IMR-90 (cell line): Measurements from ENCODE around the gene MYD88. TPM values are rescaled to one million over a fixed set of nuclear protein-coding genes. Genes with fewer than 3 reads are reported as not detected.

Experiments
- ATAC-seq: fragments of 200-7000 bp; cut with Tn5 transposase; 2 replicates; pipeline ENCODE4 v1.9.1; 2020; ENCODE audit warnings: low read depth, mild to moderate bottlenecking, moderate library complexity
- BruUV-seq: library from RNA; stranded (reverse); fragments of 400-500 nt; replicated peaks from 2 replicates; lab custom pipeline; 2021; lab: Mats Ljungman, UMichigan
- CTCF ChIA-PET: fragments of 300-600 bp; formaldehyde crosslinking; extraction: SDS; loops from one replicate; lab custom pipeline; 2021; ENCODE audit warnings: antibody characterized with exemption; lab: Yijun Ruan, JAX
- POLR2A ChIA-PET: fragments of 300-600 bp; sonication (Branson Sonifier 250); formaldehyde crosslinking; loops from one replicate; lab custom pipeline; 2022; ENCODE audit warnings: antibody characterized with exemption; ENCODE audit not compliant: unreplicated experiment; lab: Charles Lee
- DNase-seq: peaks from one replicate; pipeline ENCODE4 v3.0.0; 2013
- H2AFZ ChIP-seq: replicated peaks from 2 replicates; pipeline ENCODE3; 2013; ENCODE audit warnings: low read length, mild to moderate bottlenecking; ENCODE audit not compliant: poor library complexity
- H2AK5ac ChIP-seq: 2 replicates; pipeline ENCODE4 v1.6.1; 2013; ENCODE audit warnings: low read depth, low read length, inconsistent platforms
- H2AK9ac ChIP-seq: replicated peaks from 2 replicates; pipeline ENCODE3; 2013; ENCODE audit warnings: mild to moderate bottlenecking, low read depth, low read length, moderate library complexity; ENCODE audit not compliant: poor library complexity
- H2BK120ac ChIP-seq: 2 replicates; pipeline ENCODE4 v1.6.1; 2013; ENCODE audit warnings: low read depth, low read length, inconsistent platforms
- H2BK15ac ChIP-seq: 3 replicates; pipeline ENCODE4 v1.6.1; 2013; ENCODE audit warnings: low read depth, low read length, inconsistent platforms
- H2BK20ac ChIP-seq: 2 replicates; pipeline ENCODE4 v1.6.1; 2013; ENCODE audit warnings: low read depth, mild to moderate bottlenecking, inconsistent platforms, low read length, moderate library complexity
- H2BK5ac ChIP-seq: 2 replicates; pipeline ENCODE4 v1.6.1; 2013; ENCODE audit warnings: mild to moderate bottlenecking, low read depth, low read length, inconsistent platforms; ENCODE audit not compliant: poor library complexity, severe bottlenecking
- H3K14ac ChIP-seq: replicated peaks from 2 replicates; pipeline ENCODE4 v1.6.1; 2013; ENCODE audit warnings: low read depth, low read length, inconsistent platforms
- H3K18ac ChIP-seq: 2 replicates; pipeline ENCODE4 v1.6.1; 2013; ENCODE audit warnings: low read depth, low read length, control low read depth
- H3K23ac ChIP-seq: 2 replicates; pipeline ENCODE4 v1.6.1; 2013; ENCODE audit warnings: low read depth, low read length, inconsistent platforms
- H3K27ac ChIP-seq: 2 replicates; pipeline ENCODE4 v1.5.1; 2013; ENCODE audit warnings: mild to moderate bottlenecking, control low read depth, low read length; ENCODE audit not compliant: insufficient read depth
- H3K27me3 ChIP-seq: 2 replicates; pipeline ENCODE4 v1.6.1; 2013; ENCODE audit warnings: low read length; ENCODE audit not compliant: control insufficient read depth, insufficient read depth
- H3K36me3 ChIP-seq: 2 replicates; pipeline ENCODE4 v1.6.1; 2013; ENCODE audit warnings: low read length, mixed read lengths; ENCODE audit not compliant: control insufficient read depth, insufficient read depth
- H3K4ac ChIP-seq: 2 replicates; pipeline ENCODE4 v1.6.1; 2013; ENCODE audit warnings: low read depth, low read length, inconsistent platforms
- H3K4me1 ChIP-seq: 2 replicates; pipeline ENCODE4 v1.6.1; 2013; ENCODE audit warnings: low read length, mixed read lengths; ENCODE audit not compliant: control insufficient read depth, insufficient read depth
- H3K4me2 ChIP-seq: 2 replicates; pipeline ENCODE4 v1.6.1; 2013; ENCODE audit warnings: low read depth, mild to moderate bottlenecking, control low read depth, low read length, moderate library complexity
- H3K4me3 ChIP-seq: 2 replicates; pipeline ENCODE4 v1.5.1; 2013; ENCODE audit warnings: low read depth, mild to moderate bottlenecking, control low read depth, low read length, moderate library complexity; ENCODE audit not compliant: insufficient read depth
- H3K56ac ChIP-seq: 2 replicates; pipeline ENCODE4 v1.6.1; 2013; ENCODE audit warnings: low read length, inconsistent platforms; ENCODE audit not compliant: insufficient read depth; ENCODE audit errors: extremely low read depth
- H3K79me1 ChIP-seq, 2 experiments: 2 replicates each; pipeline ENCODE4 v1.6.1; 2013; ENCODE audit warnings: low read length in 2 of 2, inconsistent platforms in 1 of 2, low read depth in 1 of 2
- H3K9ac ChIP-seq: 2 replicates; pipeline ENCODE4 v1.6.1; 2013; ENCODE audit warnings: low read depth, low read length, control low read depth
- H3K9me1 ChIP-seq: 2 replicates; pipeline ENCODE4 v1.6.1; 2013; ENCODE audit warnings: low read length, inconsistent platforms; ENCODE audit not compliant: insufficient read depth
- H3K9me3 ChIP-seq: 2 replicates; pipeline ENCODE4 v1.6.1; 2013; ENCODE audit warnings: low read length; ENCODE audit not compliant: control insufficient read depth, insufficient read depth
- H4K20me1 ChIP-seq: 2 replicates; pipeline ENCODE4 v1.6.1; 2013; ENCODE audit warnings: low read length, inconsistent platforms; ENCODE audit not compliant: insufficient read depth
- H4K5ac ChIP-seq: 2 replicates; pipeline ENCODE4 v1.6.1; 2013; ENCODE audit warnings: mild to moderate bottlenecking, low read depth, low read length, control low read depth
- H4K8ac ChIP-seq, 2 experiments: 2 replicates each; pipeline ENCODE4 v1.6.1; 2013; ENCODE audit warnings: low read depth in 2 of 2, low read length in 2 of 2, control low read depth in 1 of 2, inconsistent platforms in 1 of 2
- H4K91ac ChIP-seq: 2 replicates; pipeline ENCODE4 v1.6.1; 2013; ENCODE audit warnings: low read depth, low read length, inconsistent platforms; ENCODE audit not compliant: insufficient read depth
- MXI1 ChIP-seq: IDR thresholded peaks from 2 replicates; pipeline ENCODE4 v1.6.1; 2012; ENCODE audit warnings: low read depth, mild to moderate bottlenecking, low read length, moderate library complexity, borderline replicate concordance
- POLR2A ChIP-seq: IDR thresholded peaks from 2 replicates; pipeline ENCODE4 v1.6.1; 2012; ENCODE audit warnings: mild to moderate bottlenecking, low read depth, low read length
- RAD21 ChIP-seq: IDR thresholded peaks from 2 replicates; pipeline ENCODE4 v1.6.1; 2012; ENCODE audit warnings: low read length, improper control_type of control experiment
- SMC3 ChIP-seq: fragments of 150-350 bp; IDR thresholded peaks from 2 replicates; pipeline ENCODE4 v1.6.1; 2016; ENCODE audit warnings: low read depth, mild to moderate bottlenecking, antibody characterized with exemption, low read length, moderate library complexity
- WGBS, 2 experiments: methylation state at CpG; one replicate each; pipeline versions ENCODE4 v1.1.5 to v1.1.7; 2013; ENCODE audit warnings: missing lambda C conversion rate in 2 of 2; ENCODE audit not compliant: insufficient read length in 1 of 2; ENCODE audit errors: extremely low coverage in 2 of 2; 5-methylcytosine and 5-hydroxymethylcytosine counted together
- dilution Hi-C: fragments of 300-500 bp; cut with HindIII; formaldehyde crosslinking; loops from one replicate; pipeline ENCODE4 v1.14.3; 2018; ENCODE audit warnings: low sequenced_read_pairs; ENCODE audit not compliant: unreplicated experiment
- in situ Hi-C: fragments of 300-500 bp; cut with MboI; formaldehyde crosslinking; loops from 3 replicates; pipeline ENCODE4 v1.14.3; 2019; ENCODE audit warnings: low sequenced_read_pairs, inconsistent platforms, mixed read lengths
- intact Hi-C: fragments of 100-400 bp; cut with micrococcal nuclease; formaldehyde crosslinking; loops from 2 replicates; pipeline ENCODE4 v1.10.0; 2022
- polyA plus RNA-seq, 3 experiments: library from polyadenylated mRNA; depleted of rRNA; stranded (reverse); fragments of >200 nt; gene quantifications; 2 replicates each; pipeline ENCODE4 v1.2.3, GENCODE V29; 2012; ENCODE audit warnings: low replicate concordance in 1 of 3
- total RNA-seq: library from RNA; depleted of rRNA; stranded (reverse); fragments of >200 nt; gene quantifications from 2 replicates; pipeline ENCODE4 v1.2.3, GENCODE V29; 2012
- TF ChIP-seq, protein P1 (sequence below): fragments of 150-350 bp; IDR thresholded peaks from 2 replicates; pipeline ENCODE4 v1.6.1; 2016; ENCODE audit warnings: low read depth, mild to moderate bottlenecking, low read length, moderate library complexity, borderline replicate concordance
- TF ChIP-seq, protein P2 (sequence below): conservative IDR thresholded peaks from 2 replicates; pipeline ENCODE4 v1.5.1; 2012; ENCODE audit warnings: mild to moderate bottlenecking, low read depth, low read length, improper control_type of control experiment

MYD88 gene
- total and polyA plus RNA-seq, 2 of the 4 experiments (the other 2 are of a cell fraction): 9.3 to 39.8 TPM

DNA sequence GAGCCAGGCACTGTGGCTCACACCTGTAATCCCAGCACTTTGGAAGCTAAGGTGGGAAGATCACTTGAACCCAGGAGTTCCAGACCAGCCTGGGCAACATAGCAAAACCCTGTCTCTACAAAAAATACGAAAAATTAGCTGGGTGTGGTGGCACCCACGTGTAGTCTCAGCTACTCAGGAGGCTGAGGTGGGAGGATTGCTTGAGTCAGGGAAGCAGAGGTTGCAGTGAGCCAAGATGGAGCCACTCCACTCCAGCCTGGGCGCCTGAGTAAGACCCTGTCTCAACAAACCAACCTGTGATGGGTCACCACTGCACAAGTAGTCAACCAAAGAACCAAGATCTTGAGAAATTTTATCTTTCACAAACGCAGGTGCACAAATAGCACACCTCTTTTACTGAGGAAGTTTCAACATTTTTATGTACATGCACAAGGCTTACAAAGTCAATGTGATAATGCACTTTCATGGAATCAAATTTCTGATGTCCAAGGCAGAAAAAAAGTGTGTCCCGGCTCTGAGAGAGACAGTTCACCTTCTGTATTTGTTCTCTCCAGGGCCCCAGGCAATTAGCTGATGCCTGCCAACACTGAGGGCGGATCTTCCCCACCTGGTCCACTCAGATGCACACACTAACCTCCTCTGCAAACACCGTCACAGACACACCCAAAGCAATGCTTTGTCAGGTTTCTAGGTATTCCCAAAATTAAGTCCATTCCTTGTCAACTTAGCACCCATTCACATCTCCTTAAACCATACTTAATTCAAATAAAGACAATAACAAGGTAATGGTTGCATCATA lies 13.9 kb upstream of the MYD88 start:
- H2BK5ac ChIP-seq: no peak overlapping the region
- no peak overlapping the region for H2AFZ ChIP-seq
- H2BK20ac ChIP-seq: no peak overlapping the region
- H2AK5ac ChIP-seq: no peak overlapping the region
- TF ChIP-seq, protein P1, sequence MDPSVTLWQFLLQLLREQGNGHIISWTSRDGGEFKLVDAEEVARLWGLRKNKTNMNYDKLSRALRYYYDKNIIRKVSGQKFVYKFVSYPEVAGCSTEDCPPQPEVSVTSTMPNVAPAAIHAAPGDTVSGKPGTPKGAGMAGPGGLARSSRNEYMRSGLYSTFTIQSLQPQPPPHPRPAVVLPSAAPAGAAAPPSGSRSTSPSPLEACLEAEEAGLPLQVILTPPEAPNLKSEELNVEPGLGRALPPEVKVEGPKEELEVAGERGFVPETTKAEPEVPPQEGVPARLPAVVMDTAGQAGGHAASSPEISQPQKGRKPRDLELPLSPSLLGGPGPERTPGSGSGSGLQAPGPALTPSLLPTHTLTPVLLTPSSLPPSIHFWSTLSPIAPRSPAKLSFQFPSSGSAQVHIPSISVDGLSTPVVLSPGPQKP: no peak
- TF ChIP-seq MXI1 (no peak), SMC3 (no peak), POLR2A (no peak), RAD21 (no peak)
- TF ChIP-seq, protein P2, sequence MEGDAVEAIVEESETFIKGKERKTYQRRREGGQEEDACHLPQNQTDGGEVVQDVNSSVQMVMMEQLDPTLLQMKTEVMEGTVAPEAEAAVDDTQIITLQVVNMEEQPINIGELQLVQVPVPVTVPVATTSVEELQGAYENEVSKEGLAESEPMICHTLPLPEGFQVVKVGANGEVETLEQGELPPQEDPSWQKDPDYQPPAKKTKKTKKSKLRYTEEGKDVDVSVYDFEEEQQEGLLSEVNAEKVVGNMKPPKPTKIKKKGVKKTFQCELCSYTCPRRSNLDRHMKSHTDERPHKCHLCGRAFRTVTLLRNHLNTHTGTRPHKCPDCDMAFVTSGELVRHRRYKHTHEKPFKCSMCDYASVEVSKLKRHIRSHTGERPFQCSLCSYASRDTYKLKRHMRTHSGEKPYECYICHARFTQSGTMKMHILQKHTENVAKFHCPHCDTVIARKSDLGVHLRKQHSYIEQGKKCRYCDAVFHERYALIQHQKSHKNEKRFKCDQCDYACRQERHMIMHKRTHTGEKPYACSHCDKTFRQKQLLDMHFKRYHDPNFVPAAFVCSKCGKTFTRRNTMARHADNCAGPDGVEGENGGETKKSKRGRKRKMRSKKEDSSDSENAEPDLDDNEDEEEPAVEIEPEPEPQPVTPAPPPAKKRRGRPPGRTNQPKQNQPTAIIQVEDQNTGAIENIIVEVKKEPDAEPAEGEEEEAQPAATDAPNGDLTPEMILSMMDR: no peak
- H3K79me1 ChIP-seq: no peaks in the 10 kb centered on the region
- H3K14ac ChIP-seq: no peak overlapping the region
- no peaks in the 10 kb centered on the region for H3K4me1 ChIP-seq
- in situ Hi-C loops (loop anchor here (10.0 kb wide), 1 partner anchor 220 kb away; the partner anchor contains the start of gene XYLB), dilution Hi-C loops (no loop called here), intact Hi-C loops (no loop called here)
- H2BK120ac ChIP-seq: no peak overlapping the region
- H3K56ac ChIP-seq: no peak overlapping the region
- H3K4me2 ChIP-seq: no peak overlapping the region
- no peaks in the 10 kb centered on the region for H4K20me1 ChIP-seq
- BruUV-seq: no TSS peak
- no peak overlapping the region for H3K23ac ChIP-seq
- ChIA-PET CTCF (interaction anchor here (0.6 kb wide), 1 partner anchor 720 kb away, joined by 4 read pairs; no protein-coding TSS in a partner anchor), POLR2A (no interaction called here)
- H3K18ac ChIP-seq: no peak overlapping the region
- H3K9ac ChIP-seq: no peak overlapping the region
- H4K8ac ChIP-seq: no peak overlapping the region
- DNase-seq (no peak), ATAC-seq (no peak)
- H3K27me3 ChIP-seq: no peaks in the 10 kb centered on the region
- no peak overlapping the region for H3K27ac ChIP-seq
- H2AK9ac ChIP-seq: no peak overlapping the region
- no peak overlapping the region for H3K4me3 ChIP-seq
- H3K36me3 ChIP-seq: peaks cover 60% of the 10 kb centered on the region
- no peak overlapping the region for H4K91ac ChIP-seq
- no peak overlapping the region for H2BK15ac ChIP-seq
- 86% methylated on average over 4 of the region's 7 CpGs; no CpG with 5 or more reads in 1 of the 2 experiments for WGBS, 2 experiments
- H3K4ac ChIP-seq: no peak overlapping the region
- no peak overlapping the region for H4K5ac ChIP-seq
- H3K9me3 ChIP-seq: no peaks in the 10 kb centered on the region
- H3K9me1 ChIP-seq: 0 out of 2 replicates have a peak, but pooled peaks cover 4% of the 10 kb centered on the region
